Measurements from ENCODE around the gene AVL9. TPM values are rescaled to one million over a fixed set of nuclear protein-coding genes. Genes with fewer than 3 reads are reported as not detected.
A peak's percentile ranks its signal among the peaks of the same experiment; 100 is the strongest.

The AVL9 gene
- total and polyA plus RNA-seq, 2 of the 4 experiments (the other 2 are of a cell fraction): 13.1 to 21.7 TPM

DNA sequence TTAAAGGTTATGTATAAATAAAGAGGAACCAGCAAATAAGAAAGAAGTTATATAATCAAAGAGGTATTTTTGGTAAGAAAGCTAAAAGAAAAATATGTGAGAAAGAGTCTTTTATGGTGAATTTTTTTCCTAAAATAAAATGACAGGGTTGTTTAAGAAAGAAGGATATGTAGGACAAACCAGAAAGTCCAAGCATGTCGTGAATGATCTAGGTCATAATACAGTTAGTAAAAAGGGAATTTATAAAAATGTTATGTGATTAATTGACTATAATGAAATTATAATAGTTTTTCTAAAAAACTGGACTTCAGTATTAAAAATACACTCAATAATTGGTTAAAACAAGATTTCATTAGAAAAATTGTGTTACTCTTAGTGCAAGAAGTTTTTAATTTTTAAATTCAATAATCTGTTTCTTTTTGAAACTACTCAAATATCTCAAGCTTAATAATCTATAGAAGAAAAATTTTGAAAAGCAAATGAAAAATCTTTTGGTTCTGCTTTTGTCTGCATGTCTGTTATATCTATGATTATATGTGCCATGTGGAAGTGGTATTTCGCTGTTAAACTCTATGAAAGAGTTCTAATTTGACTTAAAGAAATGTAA, 23.3 kb downstream of the AVL9 start:
- Histone ChIP-seq H3K4me1 (ENCODE audit: control insufficient read depth, insufficient read depth, low read length) (no peaks in the 10 kb centered on the region), H3K79me1 (ENCODE audit: low read depth in 1 of 2, low read length in 2 of 2) (peaks cover 33 to 40% of the 10 kb centered on the region in 2 experiments), H3K14ac (replicated peaks; ENCODE audit: low read depth, low read length) (no peak overlapping the region), H4K5ac (ENCODE audit: low read depth, low read length) (no peak overlapping the region), H3K9ac (ENCODE audit: low read depth, low read length) (no peak overlapping the region), H2AFZ (replicated peaks; ENCODE audit: low read length, poor library complexity) (no peak overlapping the region), H3K4ac (ENCODE audit: low read depth, low read length) (no peak overlapping the region), H4K8ac (ENCODE audit: low read depth in 2 of 2, low read length in 2 of 2) (no peak overlapping the region), H2BK20ac (ENCODE audit: low read depth, low read length) (no peak overlapping the region), H3K23ac (ENCODE audit: low read depth, low read length) (no peak overlapping the region), H3K18ac (ENCODE audit: low read depth, low read length) (no peak overlapping the region), H3K9me3 (ENCODE audit: control insufficient read depth, insufficient read depth, low read length) (peaks cover 15% of the 10 kb centered on the region), H2BK15ac (ENCODE audit: low read depth, low read length) (no peak overlapping the region), H3K9me1 (ENCODE audit: insufficient read depth, low read length) (no peaks in the 10 kb centered on the region), H3K56ac (ENCODE audit: extremely low read depth, insufficient read depth, low read length) (no peak overlapping the region), H4K91ac (ENCODE audit: insufficient read depth, low read depth, low read length) (no peak overlapping the region), H3K36me3 (ENCODE audit: control insufficient read depth, insufficient read depth, low read length) (peaks cover 8% of the 10 kb centered on the region; the same call in 1 of the 2 replicates), H4K20me1 (ENCODE audit: insufficient read depth, low read length) (peaks cover 12% of the 10 kb centered on the region; the same call in 1 of the 2 replicates), H3K27ac (ENCODE audit: insufficient read depth, low read length) (no peak overlapping the region), H2BK5ac (ENCODE audit: low read depth, low read length, poor library complexity, severe bottlenecking) (no peak overlapping the region), H3K4me3 (ENCODE audit: insufficient read depth, low read depth, low read length) (no peak overlapping the region), H3K27me3 (ENCODE audit: control insufficient read depth, insufficient read depth, low read length) (no peaks in the 10 kb centered on the region), H2AK9ac (replicated peaks; ENCODE audit: low read depth, low read length, poor library complexity) (no peak overlapping the region), H2AK5ac (ENCODE audit: low read depth, low read length) (no peak overlapping the region), H3K4me2 (ENCODE audit: low read depth, low read length) (no peak overlapping the region), H2BK120ac (ENCODE audit: low read depth, low read length) (no peak overlapping the region)
- BruUV-seq (replicated peaks): no TSS peak
- POLR2A ChIA-PET (ENCODE audit: unreplicated experiment): no interaction called here
- dilution Hi-C loops (cut with HindIII; ENCODE audit: low sequenced_read_pairs, unreplicated experiment) (no loop called here), in situ Hi-C loops (cut with MboI; ENCODE audit: low sequenced_read_pairs) (no loop called here), intact Hi-C loops (cut with micrococcal nuclease) (no loop called here)
- TF ChIP-seq, protein P1, sequence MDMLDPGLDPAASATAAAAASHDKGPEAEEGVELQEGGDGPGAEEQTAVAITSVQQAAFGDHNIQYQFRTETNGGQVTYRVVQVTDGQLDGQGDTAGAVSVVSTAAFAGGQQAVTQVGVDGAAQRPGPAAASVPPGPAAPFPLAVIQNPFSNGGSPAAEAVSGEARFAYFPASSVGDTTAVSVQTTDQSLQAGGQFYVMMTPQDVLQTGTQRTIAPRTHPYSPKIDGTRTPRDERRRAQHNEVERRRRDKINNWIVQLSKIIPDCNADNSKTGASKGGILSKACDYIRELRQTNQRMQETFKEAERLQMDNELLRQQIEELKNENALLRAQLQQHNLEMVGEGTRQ (IDR thresholded peaks at IDR 0.05; ENCODE audit: low read depth, low read length): no peak
- TF ChIP-seq CHD1 (IDR thresholded peaks at IDR 0.05; ENCODE audit: low read depth, low read length) (no peak), MXI1 (IDR thresholded peaks at IDR 0.05; ENCODE audit: borderline replicate concordance, low read depth, low read length) (no peak), RFX5 (IDR thresholded peaks at IDR 0.05; ENCODE audit: low read depth, low read length) (no peak), NFE2L2 (IDR thresholded peaks at IDR 0.05; ENCODE audit: low read depth, low read length) (no peak), RCOR1 (IDR thresholded peaks at IDR 0.05; ENCODE audit: insufficient replicate concordance, low read length) (no peak), MAFK (IDR thresholded peaks at IDR 0.05; ENCODE audit: low read depth, low read length) (no peak), POLR2A (IDR thresholded peaks at IDR 0.05; ENCODE audit: low read depth, low read length) (no peak), MAZ (IDR thresholded peaks at IDR 0.05; ENCODE audit: borderline replicate concordance, low read depth, low read length) (no peak), CEBPB (IDR thresholded peaks at IDR 0.05; ENCODE audit: low read depth, low read length) (no peak), FOS (IDR thresholded peaks at IDR 0.05; ENCODE audit: low read depth, low read length) (no peak), BHLHE40 (IDR thresholded peaks at IDR 0.05; ENCODE audit: low read depth, low read length) (no peak), RAD21 (IDR thresholded peaks at IDR 0.05; ENCODE audit: low read length) (no peak), SMC3 (IDR thresholded peaks at IDR 0.05; ENCODE audit: low read depth, low read length) (no peak)
- TF ChIP-seq, protein P2, sequence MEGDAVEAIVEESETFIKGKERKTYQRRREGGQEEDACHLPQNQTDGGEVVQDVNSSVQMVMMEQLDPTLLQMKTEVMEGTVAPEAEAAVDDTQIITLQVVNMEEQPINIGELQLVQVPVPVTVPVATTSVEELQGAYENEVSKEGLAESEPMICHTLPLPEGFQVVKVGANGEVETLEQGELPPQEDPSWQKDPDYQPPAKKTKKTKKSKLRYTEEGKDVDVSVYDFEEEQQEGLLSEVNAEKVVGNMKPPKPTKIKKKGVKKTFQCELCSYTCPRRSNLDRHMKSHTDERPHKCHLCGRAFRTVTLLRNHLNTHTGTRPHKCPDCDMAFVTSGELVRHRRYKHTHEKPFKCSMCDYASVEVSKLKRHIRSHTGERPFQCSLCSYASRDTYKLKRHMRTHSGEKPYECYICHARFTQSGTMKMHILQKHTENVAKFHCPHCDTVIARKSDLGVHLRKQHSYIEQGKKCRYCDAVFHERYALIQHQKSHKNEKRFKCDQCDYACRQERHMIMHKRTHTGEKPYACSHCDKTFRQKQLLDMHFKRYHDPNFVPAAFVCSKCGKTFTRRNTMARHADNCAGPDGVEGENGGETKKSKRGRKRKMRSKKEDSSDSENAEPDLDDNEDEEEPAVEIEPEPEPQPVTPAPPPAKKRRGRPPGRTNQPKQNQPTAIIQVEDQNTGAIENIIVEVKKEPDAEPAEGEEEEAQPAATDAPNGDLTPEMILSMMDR (conservative IDR thresholded peaks at IDR 0.05; ENCODE audit: low read depth, low read length): no peak
- TF ChIP-seq, protein P3, sequence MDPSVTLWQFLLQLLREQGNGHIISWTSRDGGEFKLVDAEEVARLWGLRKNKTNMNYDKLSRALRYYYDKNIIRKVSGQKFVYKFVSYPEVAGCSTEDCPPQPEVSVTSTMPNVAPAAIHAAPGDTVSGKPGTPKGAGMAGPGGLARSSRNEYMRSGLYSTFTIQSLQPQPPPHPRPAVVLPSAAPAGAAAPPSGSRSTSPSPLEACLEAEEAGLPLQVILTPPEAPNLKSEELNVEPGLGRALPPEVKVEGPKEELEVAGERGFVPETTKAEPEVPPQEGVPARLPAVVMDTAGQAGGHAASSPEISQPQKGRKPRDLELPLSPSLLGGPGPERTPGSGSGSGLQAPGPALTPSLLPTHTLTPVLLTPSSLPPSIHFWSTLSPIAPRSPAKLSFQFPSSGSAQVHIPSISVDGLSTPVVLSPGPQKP (IDR thresholded peaks at IDR 0.05; ENCODE audit: borderline replicate concordance, low read depth, low read length): no peak
- ATAC-seq (ENCODE audit: low read depth): no peak
- no CpG with 5 or more reads among the region's 2 CpGs for WGBS, 2 experiments (ENCODE audit: extremely low coverage in 2 of 2, insufficient read length in 1 of 2)
- peak; percentile 71 for DNase-seq
- CTCF ChIA-PET: interaction anchor here (0.9 kb wide), 1 partner anchor 70 kb away, joined by 3 read pairs; no protein-coding TSS in a partner anchor

All from IMR-90 (cell line).